HEK293 (cell line): ENCODE results near the gene PAF1.
A peak's percentile ranks its signal among the peaks of the same experiment; 100 is the strongest.

Source experiments
- BCL11B ChIP-seq: fragments of 450-650 bp; formaldehyde crosslinking; IDR thresholded peaks from 2 replicates; pipeline ENCODE4 v1.5.1; 2016; ENCODE audit warnings: low read depth, missing biosample characterization, missing genetic modification characterization
- GLI4 ChIP-seq: fragments of 450-650 bp; formaldehyde crosslinking; IDR thresholded peaks from 2 replicates; pipeline ENCODE4 v1.5.1; 2016; ENCODE audit warnings: missing biosample characterization, missing genetic modification characterization
- HOXD13 ChIP-seq: sonication (generic); formaldehyde crosslinking; IDR thresholded peaks from 2 replicates; pipeline ENCODE4 v1.8.0; 2022; ENCODE audit warnings: missing genetic modification reagents, borderline replicate concordance
- KLF1 ChIP-seq: fragments of 450-650 bp; formaldehyde crosslinking; IDR thresholded peaks from 2 replicates; pipeline ENCODE4 v1.5.1; 2016; ENCODE audit warnings: missing biosample characterization, missing genetic modification characterization
- KLF7 ChIP-seq: fragments of 450-650 bp; formaldehyde crosslinking; IDR thresholded peaks from 2 replicates; pipeline ENCODE4 v1.5.1; 2016; ENCODE audit warnings: missing biosample characterization, missing genetic modification characterization, borderline replicate concordance
- MEIS1 ChIP-seq: sonication (generic); formaldehyde crosslinking; IDR thresholded peaks from 2 replicates; pipeline ENCODE4 v1.8.1; 2022; ENCODE audit warnings: missing genetic modification reagents, mild to moderate bottlenecking, borderline replicate concordance
- OSR2 ChIP-seq: fragments of 450-650 bp; formaldehyde crosslinking; IDR thresholded peaks from 2 replicates; pipeline ENCODE4 v1.5.1; 2016; ENCODE audit warnings: missing biosample characterization, missing genetic modification characterization
- YY2 ChIP-seq: fragments of 450-650 bp; formaldehyde crosslinking; IDR thresholded peaks from 2 replicates; pipeline ENCODE4 v1.5.1; 2016; ENCODE audit warnings: missing biosample characterization, missing genetic modification characterization
- ZNF10 ChIP-seq: fragments of 450-650 bp; formaldehyde crosslinking; IDR thresholded peaks from 2 replicates; pipeline ENCODE4 v1.5.1; 2017; ENCODE audit warnings: missing biosample characterization, missing genetic modification characterization
- ZNF138 ChIP-seq: fragments of 450-650 bp; formaldehyde crosslinking; IDR thresholded peaks from 2 replicates; pipeline ENCODE4 v1.5.1; 2016; ENCODE audit warnings: missing biosample characterization, missing genetic modification characterization, borderline replicate concordance
- ZNF2 ChIP-seq: fragments of 450-650 bp; formaldehyde crosslinking; IDR thresholded peaks from 2 replicates; pipeline ENCODE4 v1.5.1; 2016; ENCODE audit warnings: missing biosample characterization, missing genetic modification characterization
- ZNF214 ChIP-seq: fragments of 450-650 bp; formaldehyde crosslinking; IDR thresholded peaks from 2 replicates; pipeline ENCODE4 v1.5.1; 2017; ENCODE audit warnings: missing biosample characterization, mild to moderate bottlenecking, missing genetic modification characterization, borderline replicate concordance
- ZNF292 ChIP-seq: fragments of 450-650 bp; formaldehyde crosslinking; IDR thresholded peaks from 2 replicates; pipeline ENCODE4 v1.5.1; 2016; ENCODE audit warnings: low read depth, missing biosample characterization, missing genetic modification characterization, borderline replicate concordance
- ZNF426 ChIP-seq: fragments of 450-650 bp; formaldehyde crosslinking; IDR thresholded peaks from 2 replicates; pipeline ENCODE4 v1.5.1; 2017; ENCODE audit warnings: missing biosample characterization, missing genetic modification characterization, mild to moderate bottlenecking, inconsistent platforms, moderate library complexity
- ZNF514 ChIP-seq: fragments of 450-650 bp; formaldehyde crosslinking; IDR thresholded peaks from 2 replicates; pipeline ENCODE4 v1.5.1; 2016; ENCODE audit warnings: missing biosample characterization, missing genetic modification characterization
- ZNF521 ChIP-seq: fragments of 450-650 bp; formaldehyde crosslinking; IDR thresholded peaks from 2 replicates; pipeline ENCODE4 v1.5.1; 2017; ENCODE audit warnings: missing biosample characterization, mild to moderate bottlenecking, missing genetic modification characterization
- ZNF549 ChIP-seq: fragments of 450-650 bp; IDR thresholded peaks from 2 replicates; pipeline ENCODE4 v1.5.1; 2018; ENCODE audit warnings: missing biosample characterization, missing genetic modification characterization, mild to moderate bottlenecking, inconsistent platforms, moderate library complexity
- ZNF610 ChIP-seq: fragments of 450-650 bp; formaldehyde crosslinking; IDR thresholded peaks from 2 replicates; pipeline ENCODE4 v1.5.1; 2016; ENCODE audit warnings: missing biosample characterization, missing genetic modification characterization, borderline replicate concordance
- ZNF623 ChIP-seq: fragments of 450-650 bp; formaldehyde crosslinking; IDR thresholded peaks from 2 replicates; pipeline ENCODE4 v1.5.1; 2016; ENCODE audit warnings: missing biosample characterization, missing genetic modification characterization
- ZNF670 ChIP-seq: fragments of 450-650 bp; formaldehyde crosslinking; IDR thresholded peaks from 2 replicates; pipeline ENCODE4 v1.5.1; 2016; ENCODE audit warnings: missing biosample characterization, missing genetic modification characterization, low read depth
- ZNF677 ChIP-seq: fragments of 450-650 bp; IDR thresholded peaks from 2 replicates; pipeline ENCODE4 v1.5.0; 2018; ENCODE audit warnings: missing biosample characterization, mild to moderate bottlenecking, missing genetic modification characterization, moderate library complexity
- ZNF776 ChIP-seq: fragments of 450-650 bp; formaldehyde crosslinking; IDR thresholded peaks from 2 replicates; pipeline ENCODE4 v1.5.0; 2017; ENCODE audit warnings: missing biosample characterization, missing genetic modification characterization, borderline replicate concordance
- ZNF791 ChIP-seq: fragments of 450-650 bp; formaldehyde crosslinking; IDR thresholded peaks from 2 replicates; pipeline ENCODE4 v1.5.1; 2016; ENCODE audit warnings: missing biosample characterization, missing genetic modification characterization
- ZNF837 ChIP-seq: fragments of 450-650 bp; formaldehyde crosslinking; IDR thresholded peaks from 2 replicates; pipeline ENCODE4 v1.5.1; 2016; ENCODE audit warnings: missing biosample characterization, missing genetic modification characterization
- ZSCAN16 ChIP-seq: fragments of 450-650 bp; formaldehyde crosslinking; IDR thresholded peaks from 2 replicates; pipeline ENCODE4 v1.5.1; 2016; ENCODE audit warnings: missing biosample characterization, missing genetic modification characterization
- TF ChIP-seq, protein P1 (sequence below): fragments of 450-650 bp; formaldehyde crosslinking; IDR thresholded peaks from 2 replicates; pipeline ENCODE4 v1.5.1; 2016; ENCODE audit warnings: missing biosample characterization, missing genetic modification characterization
- TF ChIP-seq, protein P2 (sequence below): fragments of 450-650 bp; formaldehyde crosslinking; IDR thresholded peaks from 2 replicates; pipeline ENCODE4 v1.5.1; 2017; ENCODE audit warnings: missing biosample characterization, missing genetic modification characterization
- TF ChIP-seq, protein P3 (sequence below): fragments of 450-650 bp; formaldehyde crosslinking; IDR thresholded peaks from 2 replicates; pipeline ENCODE4 v1.5.1; 2016; ENCODE audit warnings: missing biosample characterization, missing genetic modification characterization, borderline replicate concordance
- TF ChIP-seq, protein P4 (sequence below): fragments of 450-650 bp; formaldehyde crosslinking; IDR thresholded peaks from 2 replicates; pipeline ENCODE4 v1.5.1; 2016; ENCODE audit warnings: missing biosample characterization, missing genetic modification characterization
- TF ChIP-seq, protein P5 (sequence below): fragments of 450-650 bp; formaldehyde crosslinking; IDR thresholded peaks from 2 replicates; pipeline ENCODE4 v1.5.1; 2016; ENCODE audit warnings: missing biosample characterization, missing genetic modification characterization
- TF ChIP-seq, protein P6 (sequence below): fragments of 450-650 bp; formaldehyde crosslinking; IDR thresholded peaks from 2 replicates; pipeline ENCODE4 v1.5.1; 2016; ENCODE audit warnings: missing biosample characterization, missing genetic modification characterization

The PAF1 gene

GRCh38 chr19:39410017-39410830, 19.3 kb upstream of the PAF1 start (continued):
- TF ChIP-seq ZNF677 (0 out of 2 replicates have a peak, but pooled peaks have one; percentile 14), ZNF776 (tag by site-specific recombination) (no peak), ZNF670 (tag by site-specific recombination) (no peak), KLF7 (tag by site-specific recombination) (peak; percentile 100), ZSCAN16 (tag by site-specific recombination) (peak; percentile 78; the same call in 1 of the 2 replicates), ZNF292 (0 out of 2 replicates have a peak, but pooled peaks have one; percentile 31), ZNF514 (no peak), KLF1 (tag by site-specific recombination) (peak; percentile 98), GLI4 (no peak), BCL11B (tag by site-specific recombination) (peak; percentile 93), ZNF623 (tag by site-specific recombination) (no peak), ZNF521 (tag by site-specific recombination) (no peak), ZNF426 (tag by site-specific recombination) (no peak), OSR2 (tag by site-specific recombination) (peak; percentile 39; the same call in 1 of the 2 replicates), HOXD13 (CRISPR knock-in tag) (no peak), ZNF549 (no peak), ZNF610 (tag by site-specific recombination) (peak; percentile 59; the same call in 1 of the 2 replicates), ZNF791 (tag by site-specific recombination) (peak; percentile 90), ZNF10 (tag by site-specific recombination) (no peak; the same call in 1 of the 2 replicates), ZNF138 (tag by site-specific recombination) (no peak), MEIS1 (no peak), YY2 (tag by site-specific recombination) (peak; percentile 74; the same call in 1 of the 2 replicates), ZNF2 (tag by site-specific recombination) (no peak), ZNF214 (tag by site-specific recombination) (no peak; the same call in 1 of the 2 replicates), ZNF837 (tag by site-specific recombination) (no peak; the same call in 1 of the 2 replicates)
- TF ChIP-seq, protein P1, sequence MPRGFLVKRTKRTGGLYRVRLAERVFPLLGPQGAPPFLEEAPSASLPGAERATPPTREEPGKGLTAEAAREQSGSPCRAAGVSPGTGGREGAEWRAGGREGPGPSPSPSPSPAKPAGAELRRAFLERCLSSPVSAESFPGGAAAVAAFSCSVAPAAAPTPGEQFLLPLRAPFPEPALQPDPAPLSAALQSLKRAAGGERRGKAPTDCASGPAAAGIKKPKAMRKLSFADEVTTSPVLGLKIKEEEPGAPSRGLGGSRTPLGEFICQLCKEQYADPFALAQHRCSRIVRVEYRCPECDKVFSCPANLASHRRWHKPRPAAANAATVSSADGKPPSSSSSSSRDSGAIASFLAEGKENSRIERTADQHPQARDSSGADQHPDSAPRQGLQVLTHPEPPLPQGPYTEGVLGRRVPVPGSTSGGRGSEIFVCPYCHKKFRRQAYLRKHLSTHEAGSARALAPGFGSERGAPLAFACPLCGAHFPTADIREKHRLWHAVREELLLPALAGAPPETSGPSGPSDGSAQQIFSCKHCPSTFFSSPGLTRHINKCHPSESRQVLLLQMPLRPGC (tag by site-specific recombination) = peak; percentile 38
- TF ChIP-seq, protein P2, sequence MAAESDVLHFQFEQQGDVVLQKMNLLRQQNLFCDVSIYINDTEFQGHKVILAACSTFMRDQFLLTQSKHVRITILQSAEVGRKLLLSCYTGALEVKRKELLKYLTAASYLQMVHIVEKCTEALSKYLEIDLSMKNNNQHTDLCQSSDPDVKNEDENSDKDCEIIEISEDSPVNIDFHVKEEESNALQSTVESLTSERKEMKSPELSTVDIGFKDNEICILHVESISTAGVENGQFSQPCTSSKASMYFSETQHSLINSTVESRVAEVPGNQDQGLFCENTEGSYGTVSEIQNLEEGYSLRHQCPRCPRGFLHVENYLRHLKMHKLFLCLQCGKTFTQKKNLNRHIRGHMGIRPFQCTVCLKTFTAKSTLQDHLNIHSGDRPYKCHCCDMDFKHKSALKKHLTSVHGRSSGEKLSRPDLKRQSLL (tag by site-specific recombination) = no peak; the same call in none of the 2 replicates
- TF ChIP-seq, protein P3, sequence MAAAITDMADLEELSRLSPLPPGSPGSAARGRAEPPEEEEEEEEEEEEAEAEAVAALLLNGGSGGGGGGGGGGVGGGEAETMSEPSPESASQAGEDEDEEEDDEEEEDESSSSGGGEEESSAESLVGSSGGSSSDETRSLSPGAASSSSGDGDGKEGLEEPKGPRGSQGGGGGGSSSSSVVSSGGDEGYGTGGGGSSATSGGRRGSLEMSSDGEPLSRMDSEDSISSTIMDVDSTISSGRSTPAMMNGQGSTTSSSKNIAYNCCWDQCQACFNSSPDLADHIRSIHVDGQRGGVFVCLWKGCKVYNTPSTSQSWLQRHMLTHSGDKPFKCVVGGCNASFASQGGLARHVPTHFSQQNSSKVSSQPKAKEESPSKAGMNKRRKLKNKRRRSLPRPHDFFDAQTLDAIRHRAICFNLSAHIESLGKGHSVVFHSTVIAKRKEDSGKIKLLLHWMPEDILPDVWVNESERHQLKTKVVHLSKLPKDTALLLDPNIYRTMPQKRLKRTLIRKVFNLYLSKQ (tag by site-specific recombination) = no peak
- TF ChIP-seq, protein P4, sequence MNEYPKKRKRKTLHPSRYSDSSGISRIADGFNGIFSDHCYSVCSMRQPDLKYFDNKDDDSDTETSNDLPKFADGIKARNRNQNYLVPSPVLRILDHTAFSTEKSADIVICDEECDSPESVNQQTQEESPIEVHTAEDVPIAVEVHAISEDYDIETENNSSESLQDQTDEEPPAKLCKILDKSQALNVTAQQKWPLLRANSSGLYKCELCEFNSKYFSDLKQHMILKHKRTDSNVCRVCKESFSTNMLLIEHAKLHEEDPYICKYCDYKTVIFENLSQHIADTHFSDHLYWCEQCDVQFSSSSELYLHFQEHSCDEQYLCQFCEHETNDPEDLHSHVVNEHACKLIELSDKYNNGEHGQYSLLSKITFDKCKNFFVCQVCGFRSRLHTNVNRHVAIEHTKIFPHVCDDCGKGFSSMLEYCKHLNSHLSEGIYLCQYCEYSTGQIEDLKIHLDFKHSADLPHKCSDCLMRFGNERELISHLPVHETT (tag by site-specific recombination) = peak; percentile 87
- TF ChIP-seq, protein P5, sequence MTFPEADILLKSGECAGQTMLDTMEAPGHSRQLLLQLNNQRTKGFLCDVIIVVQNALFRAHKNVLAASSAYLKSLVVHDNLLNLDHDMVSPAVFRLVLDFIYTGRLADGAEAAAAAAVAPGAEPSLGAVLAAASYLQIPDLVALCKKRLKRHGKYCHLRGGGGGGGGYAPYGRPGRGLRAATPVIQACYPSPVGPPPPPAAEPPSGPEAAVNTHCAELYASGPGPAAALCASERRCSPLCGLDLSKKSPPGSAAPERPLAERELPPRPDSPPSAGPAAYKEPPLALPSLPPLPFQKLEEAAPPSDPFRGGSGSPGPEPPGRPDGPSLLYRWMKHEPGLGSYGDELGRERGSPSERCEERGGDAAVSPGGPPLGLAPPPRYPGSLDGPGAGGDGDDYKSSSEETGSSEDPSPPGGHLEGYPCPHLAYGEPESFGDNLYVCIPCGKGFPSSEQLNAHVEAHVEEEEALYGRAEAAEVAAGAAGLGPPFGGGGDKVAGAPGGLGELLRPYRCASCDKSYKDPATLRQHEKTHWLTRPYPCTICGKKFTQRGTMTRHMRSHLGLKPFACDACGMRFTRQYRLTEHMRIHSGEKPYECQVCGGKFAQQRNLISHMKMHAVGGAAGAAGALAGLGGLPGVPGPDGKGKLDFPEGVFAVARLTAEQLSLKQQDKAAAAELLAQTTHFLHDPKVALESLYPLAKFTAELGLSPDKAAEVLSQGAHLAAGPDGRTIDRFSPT (tag by site-specific recombination) = peak; percentile 93
- TF ChIP-seq, protein P6, sequence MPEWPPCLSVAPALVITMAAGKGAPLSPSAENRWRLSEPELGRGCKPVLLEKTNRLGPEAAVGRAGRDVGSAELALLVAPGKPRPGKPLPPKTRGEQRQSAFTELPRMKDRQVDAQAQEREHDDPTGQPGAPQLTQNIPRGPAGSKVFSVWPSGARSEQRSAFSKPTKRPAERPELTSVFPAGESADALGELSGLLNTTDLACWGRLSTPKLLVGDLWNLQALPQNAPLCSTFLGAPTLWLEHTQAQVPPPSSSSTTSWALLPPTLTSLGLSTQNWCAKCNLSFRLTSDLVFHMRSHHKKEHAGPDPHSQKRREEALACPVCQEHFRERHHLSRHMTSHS (tag by site-specific recombination) = peak; percentile 71; the same call in 1 of the 2 replicates
